ENCODE data around the gene GPN1. TPM values are rescaled to one million over a fixed set of nuclear protein-coding genes. Genes with fewer than 3 reads are reported as not detected.
A peak's percentile ranks its signal among the peaks of the same experiment; 100 is the strongest.
"Not testable (repeated sequence)": the region's sequence is repeated elsewhere in the genome, so short reads cannot be mapped to it uniquely, and the experiment has no call there.

Gene GPN1
- total RNA-seq, 1 experiment from 2014 or later, result 48.5 TPM

GRCh38 chr2:27683390-27684071, 54.7 kb downstream of the GPN1 start:
- no peak overlapping the region for H3K23ac ChIP-seq (ENCODE audit: insufficient read length, low read depth, low read length)
- H4K20me1 ChIP-seq (ENCODE audit: control insufficient read depth, insufficient read depth, insufficient read length), result no peaks in the 10 kb centered on the region
- no peak overlapping the region for H2BK5ac ChIP-seq (ENCODE audit: insufficient read length, low read length)
- no peak overlapping the region for H3K14ac ChIP-seq (ENCODE audit: insufficient read depth, low read length)
- peak overlapping the region; percentile 35 to 89 (median 80); a peak in 4 of 7 replicates for H3K27ac Mint-ChIP-seq
- no peaks in the 10 kb centered on the region for H3K4me1 ChIP-seq (ENCODE audit: insufficient read depth, low read length)
- H3K4me3 Mint-ChIP-seq, result no peak overlapping the region
- no peak overlapping the region for H4K8ac ChIP-seq (replicated peaks; ENCODE audit: insufficient read length, low read depth, low read length)
- H2AK5ac ChIP-seq (ENCODE audit: insufficient read length, low read length), result no peak overlapping the region
- peak; percentile 80 for DNase-seq
- no peaks in the 10 kb centered on the region for H3K23me2 ChIP-seq (ENCODE audit: insufficient read length, low read depth, low read length, poor library complexity, severe bottlenecking)
- no peak overlapping the region for H3K4me2 ChIP-seq (ENCODE audit: insufficient read depth, insufficient read length, low read length)
- no peaks in the 10 kb centered on the region for H3K4me1 Mint-ChIP-seq
- no peak overlapping the region for H4K5ac ChIP-seq (ENCODE audit: insufficient read length, low read depth, low read length)
- H3K27ac ChIP-seq (ENCODE audit: insufficient read length, low read depth, low read length), result no peak overlapping the region
- peaks cover 0 to 45% (median 30%) of the 10 kb centered on the region in 3 experiments; a peak in 6 of 7 replicates for H3K36me3 Mint-ChIP-seq (ENCODE audit: insufficient read depth in 1 of 3, low read depth in 3 of 3)
- no peak overlapping the region for H2BK15ac ChIP-seq (ENCODE audit: low read depth, low read length)
- H2BK12ac ChIP-seq (ENCODE audit: insufficient read length, low read depth, low read length), result no peak overlapping the region
- H3K4ac ChIP-seq (ENCODE audit: low read depth, low read length), result no peak overlapping the region
- no peaks in the 10 kb centered on the region for H3K27me3 Mint-ChIP-seq (ENCODE audit: low read depth)
- no peak overlapping the region for H3K9ac ChIP-seq (ENCODE audit: extremely low read depth, insufficient read length, low read length)
- H3K9me3 ChIP-seq (ENCODE audit: control insufficient read depth, low read depth, low read length), result no peaks in the 10 kb centered on the region
- no peak overlapping the region for H2AFZ ChIP-seq (ENCODE audit: low read length)
- no peak overlapping the region for H3T11ph ChIP-seq (ENCODE audit: low read length)
- TF ChIP-seq CTCF (conservative IDR thresholded peaks at IDR 0.05), result peak; percentile 100
- no CpG with 5 or more reads among the region's 9 CpGs for WGBS (ENCODE audit: extremely low coverage, insufficient read length, low lambda C conversion rate)
- H3K27me3 ChIP-seq (ENCODE audit: insufficient read depth, low read length), result no peaks in the 10 kb centered on the region
- no peaks in the 10 kb centered on the region for H3K9me3 Mint-ChIP-seq
- no peaks in the 10 kb centered on the region for H3K79me1 ChIP-seq (ENCODE audit: insufficient read depth, low read depth, low read length, poor library complexity, severe bottlenecking)
- H3K79me2 ChIP-seq (ENCODE audit: insufficient read depth, low read length), result no peaks in the 10 kb centered on the region
- no peak overlapping the region for H2BK120ac ChIP-seq (ENCODE audit: low read depth, low read length, poor library complexity, severe bottlenecking)
- H3K18ac ChIP-seq (ENCODE audit: insufficient read length, low read depth, low read length), result no peak overlapping the region
- H4K91ac ChIP-seq (ENCODE audit: insufficient read length, low read depth, low read length), result no peak overlapping the region
- H2BK20ac ChIP-seq (ENCODE audit: low read depth, low read length, poor library complexity, severe bottlenecking), result no peak overlapping the region
- H3K56ac ChIP-seq (ENCODE audit: insufficient read length, low read depth, low read length), result no peak overlapping the region

GRCh38 chr2:27685006-27685405, 56.2 kb downstream of the GPN1 start:
- not testable (repeated sequence) for H2AK5ac ChIP-seq (ENCODE audit: insufficient read length, low read length); H3K27ac ChIP-seq (ENCODE audit: insufficient read length, low read depth, low read length); H3K18ac ChIP-seq (ENCODE audit: insufficient read length, low read depth, low read length); H3K9me3 ChIP-seq (ENCODE audit: control insufficient read depth, low read depth, low read length); H3K4me2 ChIP-seq (ENCODE audit: insufficient read depth, insufficient read length, low read length); H3K56ac ChIP-seq (ENCODE audit: insufficient read length, low read depth, low read length); H3K79me2 ChIP-seq (ENCODE audit: insufficient read depth, low read length); H3K9ac ChIP-seq (ENCODE audit: extremely low read depth, insufficient read length, low read length); H4K91ac ChIP-seq (ENCODE audit: insufficient read length, low read depth, low read length); H3K27me3 Mint-ChIP-seq (ENCODE audit: low read depth); H4K5ac ChIP-seq (ENCODE audit: insufficient read length, low read depth, low read length); H3K27ac Mint-ChIP-seq; H3T11ph ChIP-seq (ENCODE audit: low read length); H3K4me3 Mint-ChIP-seq; H4K8ac ChIP-seq (replicated peaks; ENCODE audit: insufficient read length, low read depth, low read length); H4K20me1 ChIP-seq (ENCODE audit: control insufficient read depth, insufficient read depth, insufficient read length); H3K23ac ChIP-seq (ENCODE audit: insufficient read length, low read depth, low read length); H2BK120ac ChIP-seq (ENCODE audit: low read depth, low read length, poor library complexity, severe bottlenecking); H2BK15ac ChIP-seq (ENCODE audit: low read depth, low read length); DNase-seq; H2BK5ac ChIP-seq (ENCODE audit: insufficient read length, low read length); H3K27me3 ChIP-seq (ENCODE audit: insufficient read depth, low read length); H2BK20ac ChIP-seq (ENCODE audit: low read depth, low read length, poor library complexity, severe bottlenecking); H3K79me1 ChIP-seq (ENCODE audit: insufficient read depth, low read depth, low read length, poor library complexity, severe bottlenecking); H2AFZ ChIP-seq (ENCODE audit: low read length); H3K14ac ChIP-seq (ENCODE audit: insufficient read depth, low read length); H3K4ac ChIP-seq (ENCODE audit: low read depth, low read length); H3K4me1 ChIP-seq (ENCODE audit: insufficient read depth, low read length); H3K4me1 Mint-ChIP-seq; H3K23me2 ChIP-seq (ENCODE audit: insufficient read length, low read depth, low read length, poor library complexity, severe bottlenecking); H3K9me3 Mint-ChIP-seq; H2BK12ac ChIP-seq (ENCODE audit: insufficient read length, low read depth, low read length)
- peaks cover 0 to 43% (median 29%) of the 10 kb centered on the region in 3 experiments; a peak in 5 of 7 replicates for H3K36me3 Mint-ChIP-seq (ENCODE audit: insufficient read depth in 1 of 3, low read depth in 3 of 3)
- WGBS (ENCODE audit: extremely low coverage, insufficient read length, low lambda C conversion rate), result no CpG with 5 or more reads among the region's 1 CpG
